ACC112 (cell line): ENCODE data around the gene PAX6.
A peak's percentile ranks its signal among the peaks of the same experiment; 100 is the strongest.

ENCODE experiments used
- H2AFZ ChIP-seq: fragments of 200-600 bp; sonication (generic); one replicate; pipeline ENCODE4 v1.6.0; 2017; ENCODE audit warnings: antibody characterized with exemption, low read length; ENCODE audit not compliant: unreplicated experiment
- H3K27ac ChIP-seq: fragments of 200-600 bp; sonication (generic); 2 replicates; pipeline ENCODE4 v1.5.1; 2014; ENCODE audit warnings: low read depth, mild to moderate bottlenecking, antibody characterized with exemption, low read length, moderate library complexity
- H3K27me3 ChIP-seq: fragments of 200-600 bp; sonication (generic); 2 replicates; pipeline ENCODE4 v1.6.1; 2014; ENCODE audit warnings: mild to moderate bottlenecking, antibody characterized with exemption, low read length, moderate library complexity, mixed read lengths; ENCODE audit not compliant: insufficient read depth
- H3K36me3 ChIP-seq: fragments of 200-600 bp; sonication (generic); 2 replicates; pipeline ENCODE4 v1.6.1; 2016; ENCODE audit warnings: mild to moderate bottlenecking, antibody characterized with exemption, low read length, moderate library complexity, mixed read lengths; ENCODE audit not compliant: insufficient read depth
- H3K4me1 ChIP-seq: fragments of 200-600 bp; sonication (generic); one replicate; pipeline ENCODE4 v1.6.1; 2016; ENCODE audit warnings: low read length, mixed read lengths; ENCODE audit not compliant: insufficient read depth, unreplicated experiment, control insufficient read depth
- H3K4me3 ChIP-seq: fragments of 200-600 bp; sonication (generic); 2 replicates; pipeline ENCODE4 v1.5.1; 2014; ENCODE audit warnings: mild to moderate bottlenecking, low read depth, low read length
- H3K79me2 ChIP-seq: fragments of 200-600 bp; sonication (generic); one replicate; pipeline ENCODE4 v1.6.0; 2016; ENCODE audit warnings: low read length; ENCODE audit not compliant: control insufficient read depth, unreplicated experiment, insufficient read depth

The PAX6 gene

DNA sequence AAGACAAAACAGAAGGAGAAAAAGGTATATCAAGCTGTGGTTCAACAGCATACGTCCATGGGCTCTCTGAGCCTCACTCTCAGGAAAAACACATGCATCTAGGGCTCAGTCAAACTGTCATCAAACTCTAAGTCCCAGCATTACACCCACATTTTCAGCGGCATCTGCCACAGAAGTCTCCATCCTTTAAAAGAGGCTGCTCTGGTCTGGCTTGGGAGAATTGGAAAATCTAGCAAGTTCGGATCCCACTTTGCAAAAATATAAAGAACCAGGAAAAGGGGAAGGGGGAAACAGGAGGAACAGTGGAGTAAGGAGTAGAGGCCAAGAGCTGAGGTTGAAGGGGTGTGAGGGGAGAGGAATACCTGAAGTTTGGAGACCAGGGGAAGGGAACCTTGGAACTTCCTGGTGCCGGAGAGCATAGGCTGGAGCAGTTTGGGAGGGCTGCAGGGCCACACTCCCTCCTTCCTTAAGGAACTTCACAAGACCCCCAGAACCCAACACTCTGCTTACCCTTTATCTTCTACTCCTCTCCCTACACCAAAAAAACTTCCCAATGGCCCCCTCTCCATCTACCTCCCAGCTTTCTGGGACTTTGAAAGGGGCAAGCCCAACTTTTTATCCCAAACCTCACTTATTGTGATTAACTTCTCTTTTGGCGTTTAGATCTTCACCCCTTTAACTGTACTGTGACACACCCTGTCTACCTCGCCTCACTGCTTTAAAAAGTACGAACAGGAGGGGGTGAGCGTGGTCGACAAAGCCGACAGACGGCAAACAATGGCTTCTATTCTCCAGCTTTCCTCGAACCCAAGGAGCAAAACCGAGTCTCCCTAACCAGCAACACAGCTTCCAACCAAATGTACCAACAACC, 4.0 kb downstream of the PAX6 start:
- no peaks in the 10 kb centered on the region for H3K79me2 ChIP-seq
- peaks cover 99% of the 10 kb centered on the region for H3K27me3 ChIP-seq
- H3K27ac ChIP-seq: no peak overlapping the region
- H2AFZ ChIP-seq: no peak overlapping the region
- no peaks in the 10 kb centered on the region for H3K36me3 ChIP-seq
- no peak overlapping the region for H3K4me3 ChIP-seq
- no peaks in the 10 kb centered on the region for H3K4me1 ChIP-seq

GRCh38 chr11:31806186-31806927, 4.8 kb downstream of the PAX6 start:
- Histone ChIP-seq H3K4me1 (no peaks in the 10 kb centered on the region), H3K36me3 (no peaks in the 10 kb centered on the region), H3K79me2 (no peaks in the 10 kb centered on the region), H3K27ac (no peak overlapping the region), H2AFZ (no peak overlapping the region), H3K4me3 (no peak overlapping the region), H3K27me3 (peaks cover 100% of the 10 kb centered on the region)

DNA sequence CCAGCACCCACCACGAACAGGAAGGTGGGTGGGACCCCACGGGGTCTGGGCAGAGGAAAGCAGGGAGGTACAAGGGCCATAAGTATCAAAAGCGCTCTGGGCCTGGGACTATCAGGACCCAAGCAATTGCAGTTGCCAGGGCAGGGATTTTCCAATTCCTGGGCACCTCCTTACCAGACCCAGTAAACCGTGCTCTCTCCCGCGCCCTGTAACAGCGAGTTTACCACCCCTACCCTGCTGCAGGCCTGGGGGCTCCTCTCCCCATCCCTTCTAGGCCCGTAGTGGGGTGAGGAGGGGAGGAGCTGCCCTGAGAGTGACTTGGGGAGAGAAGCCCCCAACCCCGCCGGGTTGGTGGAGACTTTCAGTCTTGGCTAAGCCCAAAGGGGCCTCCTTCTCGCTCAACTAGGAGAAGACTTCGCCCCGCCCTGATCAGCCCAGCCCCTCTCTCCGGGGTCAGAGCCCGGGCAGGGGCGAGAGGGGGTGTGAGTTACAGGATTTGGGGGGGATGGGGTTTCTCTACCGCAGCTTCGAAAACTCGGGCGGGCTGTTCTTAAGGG, 5.4 kb downstream of the PAX6 start:
- H3K79me2 ChIP-seq: no peaks in the 10 kb centered on the region
- peaks cover 100% of the 10 kb centered on the region for H3K27me3 ChIP-seq
- H3K4me1 ChIP-seq: no peaks in the 10 kb centered on the region
- H3K36me3 ChIP-seq: no peaks in the 10 kb centered on the region
- no peak overlapping the region for H2AFZ ChIP-seq
- H3K27ac ChIP-seq: no peak overlapping the region
- H3K4me3 ChIP-seq: no peak overlapping the region

DNA sequence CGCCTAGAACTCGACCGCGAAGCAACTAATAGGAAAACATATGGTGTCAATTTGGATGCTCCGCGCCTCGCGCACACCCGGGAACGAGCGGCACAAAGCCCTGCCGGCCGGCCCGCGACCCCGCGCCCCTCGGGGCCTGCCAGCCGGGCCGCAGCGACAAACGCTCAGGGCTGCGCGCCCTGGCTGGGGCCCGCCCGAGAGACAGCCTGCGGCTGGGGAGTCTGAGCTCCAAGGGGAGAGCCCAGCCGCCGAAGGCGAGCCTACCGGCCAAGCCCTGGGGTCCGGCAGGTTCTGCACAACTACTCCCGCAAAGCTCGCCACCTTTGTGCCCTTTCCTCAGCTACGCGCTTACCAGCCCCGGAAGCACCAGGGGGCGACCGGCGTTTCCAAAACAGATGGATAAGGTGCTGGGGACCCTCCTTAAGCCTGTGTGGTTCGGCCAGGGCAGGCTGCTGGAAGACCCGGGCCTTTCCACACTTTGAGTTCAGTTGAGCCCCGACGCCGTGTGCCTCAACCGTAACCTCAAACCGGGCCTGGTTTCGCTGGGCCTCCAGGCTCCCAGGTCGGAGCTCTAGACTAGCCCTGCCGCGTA, 6.0 kb downstream of the PAX6 start:
- Histone ChIP-seq H3K79me2 (no peaks in the 10 kb centered on the region), H2AFZ (no peak overlapping the region), H3K27me3 (peaks cover 100% of the 10 kb centered on the region), H3K4me1 (no peaks in the 10 kb centered on the region), H3K36me3 (no peaks in the 10 kb centered on the region), H3K27ac (no peak overlapping the region), H3K4me3 (0 out of 2 replicates have a peak overlapping the region, but pooled peaks have one; percentile 48)

GRCh38 chr11:31804312-31805036, 6.6 kb downstream of the PAX6 start:
- Histone ChIP-seq H2AFZ (no peak overlapping the region), H3K27ac (no peak overlapping the region), H3K4me3 (peak overlapping the region; percentile 48; the same call in 1 of the 2 replicates), H3K4me1 (no peaks in the 10 kb centered on the region), H3K36me3 (no peaks in the 10 kb centered on the region), H3K79me2 (no peaks in the 10 kb centered on the region), H3K27me3 (peaks cover 100% of the 10 kb centered on the region)

GRCh38 chr11:31803813-31804311, 7.3 kb downstream of the PAX6 start:
- Histone ChIP-seq H3K79me2 (no peaks in the 10 kb centered on the region), H3K27ac (no peak overlapping the region), H2AFZ (no peak overlapping the region), H3K27me3 (peaks cover 100% of the 10 kb centered on the region), H3K36me3 (no peaks in the 10 kb centered on the region), H3K4me3 (peak overlapping the region; percentile 48; the same call in 1 of the 2 replicates), H3K4me1 (peaks cover 2% of the 10 kb centered on the region)

- H3K4me1 ChIP-seq: peaks cover 5% of the 10 kb centered on the region
- no peak overlapping the region for H2AFZ ChIP-seq
- no peak overlapping the region for H3K27ac ChIP-seq
- no peaks in the 10 kb centered on the region for H3K36me3 ChIP-seq
- H3K27me3 ChIP-seq: peaks cover 100% of the 10 kb centered on the region
- H3K79me2 ChIP-seq: no peaks in the 10 kb centered on the region
- H3K4me3 ChIP-seq: no peak overlapping the region
Measured at GRCh38 chr11:31802990-31803812, 7.9 kb downstream of the PAX6 start.

- no peak overlapping the region for H3K27ac ChIP-seq
- no peaks in the 10 kb centered on the region for H3K36me3 ChIP-seq
- no peaks in the 10 kb centered on the region for H3K79me2 ChIP-seq
- peaks cover 98% of the 10 kb centered on the region for H3K27me3 ChIP-seq
- no peak overlapping the region for H3K4me3 ChIP-seq
- no peak overlapping the region for H2AFZ ChIP-seq
- H3K4me1 ChIP-seq: peaks cover 5% of the 10 kb centered on the region
Measured at GRCh38 chr11:31802609-31802989, 8.5 kb downstream of the PAX6 start.

DNA sequence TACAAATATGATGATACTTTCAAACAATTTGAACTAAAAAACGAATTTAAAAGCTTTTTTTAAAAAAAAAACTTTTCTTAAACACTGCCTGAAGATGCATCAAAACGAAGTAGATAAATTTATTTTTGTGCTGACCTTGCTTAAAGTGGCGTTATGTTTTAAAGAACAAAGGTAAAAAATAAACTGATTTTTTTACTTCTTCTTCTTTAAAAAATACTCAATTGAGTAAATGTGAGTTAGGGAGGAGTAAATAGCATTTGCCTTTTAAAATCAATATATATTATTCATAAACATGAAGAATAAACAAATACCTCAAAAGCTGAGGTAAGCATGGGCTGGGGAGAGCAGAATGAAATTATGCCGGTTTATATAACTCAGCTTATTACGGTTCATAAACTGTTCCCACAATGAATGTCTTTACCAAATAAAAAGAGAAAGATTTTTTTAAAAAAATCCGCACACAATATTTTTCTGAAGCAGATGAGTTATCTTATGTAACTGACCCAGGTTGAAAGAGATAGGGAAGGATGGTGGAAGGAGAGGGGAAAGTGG, 9.0 kb downstream of the PAX6 start:
- H3K36me3 ChIP-seq: no peaks in the 10 kb centered on the region
- no peak overlapping the region for H3K4me3 ChIP-seq
- peaks cover 5% of the 10 kb centered on the region for H3K4me1 ChIP-seq
- H3K27me3 ChIP-seq: peaks cover 98% of the 10 kb centered on the region
- H3K79me2 ChIP-seq: no peaks in the 10 kb centered on the region
- H3K27ac ChIP-seq: no peak overlapping the region
- no peak overlapping the region for H2AFZ ChIP-seq
